ENCODE results near the gene TBC1D3I.
"Not testable (repeated sequence)": the region's sequence is repeated elsewhere in the genome, so short reads cannot be mapped to it uniquely, and the experiment has no call there.

The TBC1D3I gene

DNA sequence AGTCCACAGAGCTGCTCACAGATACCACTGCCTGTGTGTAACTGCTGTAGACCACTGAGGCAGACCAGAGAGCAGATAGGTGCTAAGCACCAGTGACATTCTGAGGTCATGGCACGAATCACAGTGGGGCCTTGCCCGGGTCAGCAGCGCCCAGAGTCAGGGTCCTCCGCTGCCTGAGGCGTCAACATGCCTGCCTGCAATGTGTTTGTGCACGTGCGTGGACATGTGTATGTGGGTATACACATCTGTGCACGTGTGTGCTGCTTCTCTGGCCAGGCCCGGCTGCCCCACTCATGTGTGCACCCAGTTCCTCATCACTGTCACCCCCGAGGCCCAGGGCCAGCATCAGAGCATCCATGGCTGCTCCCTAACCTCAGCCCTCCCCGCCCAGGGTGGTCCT is at the start of gene TBC1D3I:
Gene TBC1D3I (minus strand): TSS at position 101 of the 400 bp plus-strand sequence. CDS start 1,585 bp downstream, outside the sequence.
- not testable (repeated sequence) for DNase-seq (ENCODE audit: low read depth, low spot score)

DNA sequence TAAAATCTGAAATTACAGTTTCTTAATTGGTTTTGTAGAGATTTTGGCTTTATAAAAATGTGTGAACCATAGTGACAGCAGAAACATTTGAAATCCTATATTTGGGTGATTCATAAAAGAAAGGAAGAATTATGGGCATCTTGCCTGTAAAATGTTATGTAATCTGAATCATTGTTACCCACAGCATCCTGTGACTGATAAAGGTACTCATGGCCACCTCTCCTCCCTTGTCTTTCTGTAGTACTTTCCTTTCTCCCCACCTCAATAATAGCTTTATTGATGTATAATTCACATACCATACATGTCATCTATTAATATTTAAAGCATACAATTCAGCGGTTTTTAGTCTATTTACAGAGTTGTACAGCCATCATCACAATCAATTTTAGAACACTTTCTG is 30.8 kb upstream of the TBC1D3I start:
- not testable (repeated sequence) for DNase-seq (ENCODE audit: low read depth, low spot score)

DNA sequence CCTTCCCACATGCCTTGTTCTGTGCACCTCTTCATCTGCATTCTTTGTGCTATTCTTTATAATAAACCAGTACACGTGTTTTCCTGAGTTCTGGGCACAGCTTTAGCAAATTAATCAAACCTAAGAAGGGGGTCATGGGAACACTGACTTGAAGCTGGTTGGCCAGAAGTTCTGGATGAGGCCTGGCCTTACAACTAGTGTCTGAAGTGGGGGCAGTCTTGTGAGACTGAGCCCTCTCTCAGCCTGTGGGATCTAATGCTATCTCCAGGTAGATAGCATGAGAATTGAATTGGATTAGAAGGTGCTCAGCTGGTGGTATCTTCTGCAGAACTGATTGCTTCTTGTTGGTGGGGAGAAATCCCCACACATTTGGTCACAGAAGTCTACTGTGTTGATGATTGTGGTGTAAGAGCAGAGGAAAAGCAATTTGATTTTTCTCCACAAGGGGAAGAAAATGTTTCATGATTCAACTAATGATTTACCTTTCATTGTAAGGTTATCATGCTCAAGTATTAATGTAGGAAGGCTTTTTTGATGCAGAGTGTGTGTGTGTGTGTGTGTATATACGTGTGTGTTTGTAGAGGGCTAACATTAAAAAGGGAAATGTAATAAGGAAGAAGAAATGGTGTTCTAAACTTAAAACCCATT is 25.7 kb upstream of the TBC1D3I start:
- DNase-seq (ENCODE audit: low read depth, low spot score): not testable (repeated sequence)

DNA sequence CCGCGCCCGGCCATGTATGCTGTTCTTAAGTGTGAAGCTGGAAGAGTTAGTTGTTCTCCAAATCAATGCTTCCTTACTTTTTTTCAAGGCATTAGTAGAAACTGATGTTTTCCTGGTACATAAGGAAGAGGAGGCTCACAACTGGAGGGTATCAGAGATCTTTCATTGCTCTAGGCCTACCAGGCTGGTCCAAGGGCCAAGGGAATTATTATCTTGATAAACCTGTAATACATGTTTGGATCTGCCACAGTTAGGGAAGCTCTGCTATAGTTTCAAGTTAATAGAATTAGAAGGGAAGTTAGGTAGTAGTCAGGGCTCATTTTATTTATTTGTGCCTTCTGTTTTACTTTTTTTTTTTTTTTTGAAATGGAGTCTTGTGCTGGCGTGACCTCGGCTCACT is 19.8 kb upstream of the TBC1D3I start:
- DNase-seq (ENCODE audit: low read depth, low spot score): not testable (repeated sequence)

DNA sequence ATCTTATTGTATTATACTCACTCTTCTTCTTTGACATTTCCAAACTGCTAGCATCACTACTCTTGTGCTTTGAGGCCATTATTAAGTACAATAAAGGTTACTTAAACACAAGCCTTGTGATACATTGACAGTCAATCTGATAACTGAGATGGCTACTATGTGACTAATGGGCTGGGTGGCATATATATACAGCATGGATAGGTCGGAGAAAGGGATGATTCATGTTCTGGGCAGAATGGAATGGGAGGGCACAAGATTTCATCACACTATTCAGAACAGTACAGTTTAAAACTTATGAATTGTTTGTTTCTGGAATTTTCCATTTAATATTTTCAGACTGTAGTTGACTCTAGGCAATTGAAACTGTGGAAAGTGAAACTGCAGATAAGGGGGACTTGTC is 18.9 kb upstream of the TBC1D3I start:
- not testable (repeated sequence) for DNase-seq (ENCODE audit: low read depth, low spot score)

DNA sequence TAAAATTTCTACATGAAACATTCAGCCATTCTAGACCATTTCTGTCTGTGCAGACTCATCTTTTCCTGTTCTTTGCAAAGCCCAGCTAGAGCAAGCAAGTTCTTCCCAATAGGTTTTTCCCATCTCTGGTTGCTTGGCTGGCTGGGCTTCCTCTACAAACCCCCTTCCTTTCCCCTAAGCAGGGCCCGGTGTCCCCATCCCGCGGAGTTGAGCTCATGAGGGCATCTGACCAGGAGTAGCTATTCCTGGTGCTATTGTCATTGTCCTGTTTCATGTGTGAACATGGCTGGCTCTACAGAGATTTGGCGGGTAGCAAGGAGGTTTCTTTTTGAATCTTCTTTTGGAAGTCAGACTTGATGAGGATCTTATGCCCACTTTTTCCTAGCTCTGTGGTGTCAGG is 22.3 kb downstream of the TBC1D3I start:
- DNase-seq (ENCODE audit: low read depth, low spot score): not testable (repeated sequence)

DNA sequence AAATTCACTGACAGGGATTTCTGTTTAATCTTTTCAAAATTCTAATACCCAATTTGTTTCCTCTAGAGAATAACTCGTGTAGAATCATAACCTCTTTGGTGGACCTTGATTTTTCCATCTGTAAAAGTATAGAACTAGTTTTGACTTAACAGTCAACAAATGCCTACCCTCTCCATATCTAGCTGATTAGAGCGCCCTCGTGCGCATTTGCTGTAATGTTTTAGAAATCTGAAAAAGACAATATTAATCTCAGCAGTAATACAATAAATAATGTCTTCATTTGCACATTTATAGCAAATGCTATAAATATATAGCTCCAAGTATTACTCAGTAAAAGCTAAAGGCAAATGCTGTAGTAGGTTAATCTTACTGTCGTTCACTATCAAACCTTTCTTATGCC is 34.7 kb downstream of the TBC1D3I start:
- DNase-seq (ENCODE audit: low read depth, low spot score): not testable (repeated sequence)

DNA sequence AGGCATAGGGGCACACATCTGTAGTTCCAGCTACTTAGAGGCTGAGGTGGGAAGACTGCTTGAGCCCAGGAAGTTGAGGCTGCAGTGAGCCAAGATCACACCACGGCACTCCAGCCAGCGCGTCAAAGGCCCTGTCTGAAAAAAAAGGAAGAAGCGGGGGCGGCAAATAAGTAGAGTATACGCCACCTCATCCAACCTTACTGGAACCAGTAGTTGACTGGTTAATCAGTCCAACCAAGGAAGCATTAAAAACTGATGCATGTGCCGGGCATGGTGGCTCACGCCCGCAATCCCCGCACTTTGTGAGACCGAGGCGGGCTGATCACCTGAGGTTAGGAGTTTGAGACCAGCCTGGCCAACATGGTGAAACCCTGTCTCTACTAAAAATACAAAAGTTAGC is 41.4 kb downstream of the TBC1D3I start:
- DNase-seq (ENCODE audit: low read depth, low spot score): not testable (repeated sequence)

DNA sequence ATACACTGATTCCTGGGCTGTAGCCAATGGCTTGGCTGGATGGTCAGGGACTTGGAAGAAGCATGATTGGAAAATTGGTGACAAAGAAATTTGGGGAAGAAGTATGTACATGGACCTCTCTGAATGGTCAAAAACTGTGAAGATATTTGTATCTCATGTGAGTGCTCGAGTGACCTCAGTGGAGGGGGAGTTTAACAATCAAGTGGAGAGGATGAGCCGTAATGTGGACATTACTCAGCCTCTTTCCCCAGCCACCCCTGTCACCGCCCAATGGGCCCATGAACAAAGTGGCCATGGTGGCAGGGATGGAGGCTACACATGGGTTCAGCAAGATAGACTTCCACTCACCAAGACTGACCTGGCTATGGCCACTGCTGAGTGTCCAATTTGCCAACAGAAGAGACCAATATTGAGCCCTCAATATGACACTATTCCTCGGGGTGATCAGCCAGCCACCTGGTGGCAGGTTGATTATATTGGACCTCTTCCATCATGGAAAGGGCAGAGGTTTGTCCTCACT is 42.7 kb downstream of the TBC1D3I start:
- DNase-seq (ENCODE audit: low read depth, low spot score): not testable (repeated sequence)

DNA sequence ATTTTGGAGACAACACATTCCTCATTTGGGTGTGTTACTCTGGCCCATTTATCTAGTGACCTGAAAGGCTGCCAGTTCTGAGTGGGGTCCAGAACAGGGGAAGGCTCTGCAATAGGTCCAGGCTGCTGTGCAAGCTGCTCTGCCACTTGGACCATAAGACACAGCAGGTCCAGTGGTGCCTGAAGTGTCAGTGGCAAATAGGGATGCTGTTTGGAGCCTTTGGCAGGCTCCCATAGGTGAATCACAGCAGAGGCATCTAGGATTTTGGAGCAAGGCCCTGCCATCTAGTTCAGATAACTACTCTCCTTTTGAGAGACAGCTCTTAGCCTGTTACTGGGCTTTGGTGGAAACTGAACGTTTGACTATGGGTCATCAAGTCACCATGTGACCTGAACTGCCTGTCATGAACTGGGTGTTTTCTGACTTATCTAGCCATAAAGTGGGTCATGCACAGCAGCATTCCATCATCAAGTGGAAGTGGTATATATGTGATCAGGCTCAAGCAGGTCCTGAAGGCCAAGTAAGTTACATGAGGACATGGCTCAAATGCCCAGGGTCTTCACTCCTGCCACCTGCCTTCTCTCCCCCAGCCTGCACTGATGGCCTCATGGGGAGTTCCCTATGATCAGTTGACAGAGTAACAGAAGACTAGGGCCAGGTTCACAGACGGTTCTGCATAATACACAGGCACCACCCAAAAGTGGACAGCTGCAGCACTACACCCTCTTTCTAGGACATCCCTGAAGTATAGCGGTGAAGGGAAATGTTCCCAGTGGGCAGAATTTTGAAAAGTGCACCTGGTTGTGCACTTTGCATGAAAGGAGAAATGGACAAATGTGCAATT is 43.4 kb downstream of the TBC1D3I start:
- not testable (repeated sequence) for DNase-seq (ENCODE audit: low read depth, low spot score)

DNA sequence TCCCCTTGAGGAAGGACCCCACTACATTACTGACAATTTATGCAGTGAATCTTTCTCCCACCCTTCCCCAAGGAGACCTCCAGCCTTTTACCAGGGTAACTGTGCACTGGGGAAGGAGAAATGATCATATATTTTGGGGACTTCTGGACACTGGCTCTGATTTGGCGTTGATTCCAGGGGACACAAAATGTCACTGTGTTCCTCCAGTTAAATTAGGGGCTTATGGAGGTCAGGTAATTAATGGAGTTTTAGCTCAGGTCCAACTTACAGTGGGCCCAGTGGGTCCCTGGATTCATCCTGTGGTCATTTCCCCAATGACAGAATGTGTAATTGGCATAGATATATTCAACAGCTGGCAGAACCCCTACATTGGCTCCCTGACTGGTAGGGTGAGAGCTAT is 44.8 kb downstream of the TBC1D3I start:
- not testable (repeated sequence) for DNase-seq (ENCODE audit: low read depth, low spot score)

DNA sequence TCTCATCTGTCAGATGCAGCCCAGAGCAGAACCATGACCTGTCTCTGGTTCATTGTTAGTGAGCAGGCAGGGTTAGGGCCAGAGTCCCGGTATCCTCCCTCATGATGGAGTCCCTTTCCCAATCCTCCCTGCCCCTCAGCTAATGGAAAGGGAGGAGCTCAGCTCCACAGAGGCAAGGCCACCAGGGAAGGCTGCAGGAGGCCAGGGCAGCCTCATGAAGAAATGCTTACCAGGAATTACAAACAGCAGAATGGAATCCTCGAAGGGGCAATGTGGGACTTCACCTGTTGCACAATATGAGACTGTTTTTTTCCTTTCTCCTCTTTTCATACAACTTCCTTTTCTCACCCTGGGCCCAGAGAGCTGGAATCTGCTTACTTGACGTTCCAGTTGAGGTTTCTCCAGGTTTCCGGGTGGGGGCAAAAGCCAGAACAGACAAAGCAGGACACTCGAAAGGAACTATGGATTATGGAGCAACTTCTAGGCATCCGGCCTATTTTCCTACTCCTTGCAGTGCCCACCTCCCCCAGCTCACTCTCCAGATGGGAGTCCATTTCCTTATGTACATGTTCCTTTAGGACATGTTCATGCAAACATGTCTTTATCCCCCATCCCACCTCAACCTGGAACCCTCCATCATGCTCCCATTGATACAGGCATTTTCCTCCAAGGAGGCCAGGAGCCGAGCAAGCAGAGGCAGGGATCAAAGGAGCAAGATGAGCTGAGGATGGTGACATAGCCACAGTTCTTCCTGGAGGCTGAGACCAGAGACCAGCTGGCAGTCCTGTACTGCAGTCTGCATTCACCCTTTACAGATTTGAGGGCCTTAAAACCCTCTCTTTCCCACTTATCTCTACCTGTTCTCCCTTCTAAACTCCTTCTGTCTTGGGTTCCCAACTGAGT is 48.7 kb downstream of the TBC1D3I start:
- not testable (repeated sequence) for DNase-seq (ENCODE audit: low read depth, low spot score)

DNA sequence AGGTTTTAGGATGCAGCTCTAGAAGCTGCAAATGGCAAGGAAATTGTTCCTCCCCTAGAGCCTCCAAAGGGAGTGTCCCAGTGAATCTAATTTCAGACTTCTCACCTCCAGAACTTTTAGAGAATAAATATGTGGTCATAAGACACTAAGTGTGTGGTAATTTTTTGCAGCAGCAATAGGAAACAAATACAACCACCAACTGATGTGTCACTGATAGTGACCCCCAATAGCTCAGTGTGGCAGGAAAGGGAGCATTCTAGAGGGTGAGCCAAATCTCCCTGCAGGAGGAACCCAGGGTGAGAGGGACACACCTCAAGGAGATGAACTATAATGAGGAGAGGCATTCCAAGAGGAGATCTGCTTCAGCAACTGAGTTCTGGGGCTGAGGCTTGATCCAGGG is 49.5 kb downstream of the TBC1D3I start:
- no peak for DNase-seq (ENCODE audit: low read depth, low spot score)

DNA sequence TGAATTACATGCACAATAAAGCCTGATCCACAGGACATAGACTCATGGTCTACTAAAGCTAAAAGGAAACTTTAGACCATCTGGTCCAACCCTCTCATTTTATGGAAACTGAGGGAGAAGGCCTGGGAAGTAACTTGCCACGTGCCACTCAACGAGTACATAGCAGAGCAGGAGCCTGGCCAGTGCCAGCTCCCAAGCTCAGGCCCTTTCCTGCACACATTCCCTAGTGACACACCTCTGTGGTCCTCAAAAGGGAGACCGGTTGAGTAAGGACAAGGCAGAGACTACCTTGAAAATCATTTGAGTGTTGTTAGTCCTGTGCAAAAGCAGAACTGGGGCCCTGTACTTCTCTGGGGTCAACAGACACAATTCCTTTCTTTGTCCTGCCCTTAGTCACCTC is 50.7 kb downstream of the TBC1D3I start:
- no peak for DNase-seq (ENCODE audit: low read depth, low spot score)

DNA sequence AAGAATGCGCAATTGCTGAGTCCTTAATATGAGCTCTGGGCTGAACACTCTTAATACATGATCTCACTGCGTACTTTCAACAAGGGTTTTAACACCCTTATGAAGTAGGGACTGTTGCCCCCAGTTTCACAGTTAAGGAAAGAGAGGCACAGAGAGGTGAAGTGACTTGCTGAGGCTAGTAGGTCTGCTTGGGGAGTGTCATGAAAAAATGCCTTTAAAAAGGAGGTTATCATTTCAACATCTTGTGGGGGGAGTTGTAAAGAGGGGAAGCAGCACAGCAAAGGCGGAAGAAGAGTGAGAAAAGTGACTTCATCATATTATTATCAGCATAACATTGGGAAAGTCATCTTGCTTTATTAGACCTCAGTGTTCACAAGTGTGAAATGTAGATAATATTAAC is 51.4 kb downstream of the TBC1D3I start:
- no peak for DNase-seq (ENCODE audit: low read depth, low spot score)

DNA sequence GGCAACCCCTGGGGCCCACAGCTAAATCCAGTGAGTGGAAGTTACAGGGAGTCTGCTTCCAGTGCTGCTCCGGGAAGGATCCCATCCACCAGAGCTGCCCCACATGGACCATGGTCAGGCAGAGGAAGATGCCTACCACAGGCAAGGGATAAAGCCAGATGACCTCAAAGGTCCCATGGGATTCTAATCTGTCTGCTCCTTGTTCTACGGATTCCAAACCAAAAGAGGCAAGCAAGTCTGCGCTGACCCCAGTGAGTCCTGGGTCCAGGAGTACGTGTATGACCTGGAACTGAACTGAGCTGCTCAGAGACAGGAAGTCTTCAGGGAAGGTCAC is 52.1 kb downstream of the TBC1D3I start:
- DNase-seq (ENCODE audit: low read depth, low spot score): no peak

DNA sequence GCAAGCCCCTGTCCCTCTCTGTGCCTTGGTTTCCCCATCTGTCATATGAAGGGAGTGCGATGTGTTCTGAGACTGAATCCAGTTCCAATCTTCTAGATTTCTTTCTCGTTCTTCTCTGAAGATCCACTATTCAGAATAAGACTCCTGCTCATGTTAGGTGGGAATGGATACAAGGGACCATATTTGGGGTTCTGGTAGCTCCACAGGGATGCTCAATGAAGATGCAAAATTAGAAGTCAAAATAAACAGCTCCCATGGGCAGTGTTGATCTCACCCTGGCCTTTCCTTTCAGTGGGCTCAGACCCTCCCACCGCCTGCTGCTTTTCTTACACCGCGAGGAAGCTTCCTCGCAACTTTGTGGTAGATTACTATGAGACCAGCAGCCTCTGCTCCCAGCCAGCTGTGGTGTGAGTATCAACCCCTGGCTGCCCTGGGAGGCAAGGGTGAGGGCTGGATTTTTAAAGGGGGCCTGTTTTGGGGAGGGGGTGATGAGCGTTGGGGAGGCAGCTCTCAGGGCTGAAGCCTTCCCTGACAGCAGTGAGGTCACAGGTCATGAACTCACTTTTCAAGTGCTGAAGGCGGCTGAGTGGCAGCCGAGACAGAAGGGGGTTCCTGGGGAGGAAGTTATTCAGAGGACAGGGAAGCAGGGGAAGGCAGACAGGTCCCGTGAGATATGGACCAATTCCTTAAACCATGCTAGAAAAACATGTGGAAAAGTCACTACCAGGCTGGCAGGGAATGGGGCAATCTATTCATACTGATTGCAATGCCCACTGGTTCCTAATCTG is 52.7 kb downstream of the TBC1D3I start:
- not testable (repeated sequence) for DNase-seq (ENCODE audit: low read depth, low spot score)

DNA sequence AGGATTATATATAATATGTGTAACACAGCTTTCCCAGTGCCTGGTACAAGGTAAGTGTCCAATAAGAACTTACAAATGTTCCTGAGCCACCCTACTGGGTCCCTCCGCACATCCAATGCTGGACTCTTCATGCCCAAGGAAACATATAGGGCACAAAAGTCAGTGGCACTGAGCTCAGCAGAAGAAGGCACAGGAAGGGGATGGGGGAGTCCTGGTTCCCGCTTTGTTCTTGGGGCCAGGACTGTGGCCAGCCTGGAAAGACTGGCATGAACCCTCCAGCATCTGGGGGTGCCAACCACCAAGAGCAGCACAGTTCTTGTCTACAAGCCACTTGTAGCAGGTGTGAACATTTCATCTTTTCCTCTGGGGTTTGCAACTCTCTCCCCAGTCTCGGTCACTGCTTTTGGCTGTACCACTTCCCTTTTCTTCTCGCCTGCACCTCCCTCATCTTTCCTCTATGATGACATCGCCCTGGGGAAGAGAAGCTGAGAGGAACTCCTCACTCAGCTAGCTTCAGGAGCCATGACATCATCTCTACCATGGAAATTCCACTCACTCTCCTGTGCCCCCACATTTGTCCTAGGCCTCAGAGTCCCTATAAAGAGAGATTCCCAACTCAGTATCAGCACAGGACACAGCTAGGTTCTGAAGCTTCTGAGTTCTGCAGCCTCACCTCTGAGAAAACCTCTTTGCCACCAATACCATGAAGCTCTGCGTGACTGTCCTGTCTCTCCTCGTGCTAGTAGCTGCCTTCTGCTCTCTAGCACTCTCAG is 53.7 kb downstream of the TBC1D3I start, which contains the start of gene CCL4L2:
Gene CCL4L2 (plus strand): TSS at position 625 of the 773 bp plus-strand sequence.
- not testable (repeated sequence) for DNase-seq (ENCODE audit: low read depth, low spot score)

DNA sequence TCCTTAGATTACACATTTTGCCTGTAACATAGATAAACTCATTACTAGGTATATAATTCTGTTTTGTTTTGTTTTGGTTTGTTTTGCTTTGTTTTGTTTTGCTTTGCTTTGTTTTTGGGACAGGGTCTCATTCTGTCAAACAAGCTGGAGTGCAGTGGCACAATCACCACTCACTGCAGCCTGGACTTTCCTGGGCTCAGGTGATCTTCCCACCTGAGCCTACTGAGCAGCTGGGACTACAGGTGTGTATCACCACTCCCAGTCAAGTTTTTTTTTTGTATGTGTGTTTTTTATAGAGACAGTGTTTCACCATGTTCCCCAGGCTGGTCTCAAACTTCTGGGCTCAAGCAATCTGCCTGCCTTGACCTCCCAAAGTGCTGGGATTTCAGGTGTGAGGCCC is 54.8 kb downstream of the TBC1D3I start:
- no peak for DNase-seq (ENCODE audit: low read depth, low spot score)

DNA sequence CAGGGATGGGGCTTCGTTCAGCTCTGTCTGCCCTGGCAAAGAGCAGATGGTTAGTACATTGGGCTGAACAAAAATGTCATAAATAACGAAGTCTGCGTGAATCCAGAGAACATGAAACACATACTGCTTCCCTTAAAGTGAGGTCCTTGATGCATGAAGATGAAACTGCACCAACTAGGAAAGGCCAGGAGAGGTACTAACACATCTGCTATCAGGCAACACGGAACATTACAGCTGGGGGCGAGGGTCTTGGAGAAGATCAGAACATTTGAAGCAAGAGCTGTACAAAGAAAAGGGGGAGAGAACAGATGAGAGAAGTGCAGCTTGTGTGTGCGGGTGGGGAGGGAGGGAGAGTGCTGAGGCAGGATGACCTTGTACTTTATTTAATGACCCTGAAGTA is 57.0 kb downstream of the TBC1D3I start:
- not testable (repeated sequence) for DNase-seq (ENCODE audit: low read depth, low spot score)
